Thyroid gland (tissue), 4 donors: ENCODE measurements around the gene DHX57.

Experiments used
- CTCF ChIP-seq, 6 experiments: fragments of 200-600 bp in 3 of 6; fragments of 450-650 bp in 3 of 6; sonication (generic) in 3 of 6; IDR thresholded peaks; one replicate each; pipeline ENCODE4 v1.5.1; 2016 to 2019; ENCODE audit warnings: antibody characterized with exemption in 6 of 6, mild to moderate bottlenecking in 2 of 6, inconsistent platforms in 1 of 6, moderate library complexity in 1 of 6
- POLR2A ChIP-seq, 2 donors: fragments of 450-650 bp; IDR thresholded peaks; one replicate each; pipeline ENCODE4 v1.6.1; 2017; ENCODE audit warnings: antibody characterized with exemption in 2 of 2, mild to moderate bottlenecking in 2 of 2, moderate library complexity in 1 of 2

- no peak for TF ChIP-seq CTCF (IDR thresholded peaks at IDR 0.05)
- TF ChIP-seq POLR2A (IDR thresholded peaks at IDR 0.05): no peak
Observed at GRCh38 chr2:38788306-38788705, 87.4 kb downstream of the DHX57 start.
